IPS-18a (cell line): ENCODE results near the gene TTC19.

Experiments used
- H3K27ac ChIP-seq: one replicate; pipeline ENCODE4 v1.5.1; 2013; ENCODE audit warnings: low read length
- H3K27me3 ChIP-seq: one replicate; pipeline ENCODE4 v1.6.1; 2013; ENCODE audit warnings: mild to moderate bottlenecking, low read length; ENCODE audit not compliant: control insufficient read depth, insufficient read depth
- H3K36me3 ChIP-seq: one replicate; pipeline ENCODE4 v1.6.1; 2013; ENCODE audit warnings: low read depth, low read length; ENCODE audit not compliant: control insufficient read depth
- H3K4me1 ChIP-seq: one replicate; pipeline ENCODE4 v1.6.1; 2013; ENCODE audit warnings: low read depth, low read length; ENCODE audit not compliant: control insufficient read depth
- H3K4me3 ChIP-seq: one replicate; pipeline ENCODE4 v1.5.1; 2013; ENCODE audit warnings: low read length
- H3K9ac ChIP-seq: one replicate; pipeline ENCODE4 v1.6.1; 2013; ENCODE audit warnings: mild to moderate bottlenecking, low read length, moderate library complexity
- H3K9me3 ChIP-seq: one replicate; pipeline ENCODE4 v1.6.1; 2013; ENCODE audit warnings: low read depth, low read length; ENCODE audit not compliant: control insufficient read depth

The TTC19 gene

GRCh38 chr17:16074423-16074822 lies 74.8 kb downstream of the TTC19 start:
- Histone ChIP-seq H3K4me3 (no peak overlapping the region), H3K27me3 (no peaks in the 10 kb centered on the region), H3K9ac (no peak overlapping the region), H3K27ac (no peak overlapping the region), H3K36me3 (peaks cover 74% of the 10 kb centered on the region), H3K4me1 (no peaks in the 10 kb centered on the region), H3K9me3 (no peaks in the 10 kb centered on the region)

- no peak overlapping the region for H3K27ac ChIP-seq
- H3K4me3 ChIP-seq: no peak overlapping the region
- H3K4me1 ChIP-seq: no peaks in the 10 kb centered on the region
- H3K9ac ChIP-seq: no peak overlapping the region
- H3K9me3 ChIP-seq: no peaks in the 10 kb centered on the region
- no peaks in the 10 kb centered on the region for H3K27me3 ChIP-seq
- H3K36me3 ChIP-seq: peaks cover 70% of the 10 kb centered on the region
Measured at GRCh38 chr17:16075949-16076348, 76.3 kb downstream of the TTC19 start.
